PC-3 (cell line): ENCODE measurements around the gene MLXIPL. TPM values are rescaled to one million over a fixed set of nuclear protein-coding genes. Genes with fewer than 3 reads are reported as not detected.

Source experiments
- ATAC-seq: fragments of 200-7000 bp; cut with Tn5 transposase; 2 replicates; pipeline ENCODE4 v1.9.1; 2020; ENCODE audit warnings: mild to moderate bottlenecking, moderate library complexity
- BruUV-seq: library from RNA; stranded (reverse); fragments of 400-500 nt; replicated peaks from 2 replicates; lab custom pipeline; 2021; lab: Mats Ljungman, UMichigan
- CTCF ChIA-PET: fragments of 300-600 bp; sonication (Branson Sonifier 250); formaldehyde crosslinking; loops from one replicate; lab custom pipeline; 2022; ENCODE audit warnings: antibody characterized with exemption; lab: Charles Lee
- POLR2A ChIA-PET: fragments of 300-600 bp; sonication (Branson Sonifier 250); formaldehyde crosslinking; loops from one replicate; lab custom pipeline; 2022; ENCODE audit warnings: antibody characterized with exemption; ENCODE audit not compliant: unreplicated experiment; lab: Charles Lee
- DNase-seq: peaks from one replicate; pipeline ENCODE4 v3.0.0-alpha.2; 2015
- H2AFZ ChIP-seq: fragments of 300-600 bp; sonication (generic); 2 replicates; pipeline ENCODE4 v1.6.0; 2016; ENCODE audit warnings: antibody characterized with exemption, low read length
- H3F3A ChIP-seq: fragments of 300-600 bp; sonication (generic); one replicate; pipeline ENCODE4 v1.6.0; 2017; ENCODE audit warnings: antibody characterized with exemption, low read length, control low read depth, mild to moderate bottlenecking; ENCODE audit not compliant: unreplicated experiment
- H3K27ac ChIP-seq: fragments of 300-600 bp; sonication (generic); 2 replicates; pipeline ENCODE4 v1.5.1; 2016; ENCODE audit warnings: mild to moderate bottlenecking, low read length
- H3K27me3 ChIP-seq: fragments of 300-600 bp; sonication (generic); 2 replicates; pipeline ENCODE4 v1.6.1; 2016; ENCODE audit warnings: low read length, mixed read lengths
- H3K36me3 ChIP-seq: fragments of 300-600 bp; sonication (generic); 2 replicates; pipeline ENCODE4 v1.6.1; 2016; ENCODE audit warnings: low read depth, mixed run types, low read length, mixed read lengths
- H3K4me1 ChIP-seq: fragments of 300-600 bp; sonication (generic); 2 replicates; pipeline ENCODE4 v1.5.1; 2016; ENCODE audit warnings: low read length; ENCODE audit not compliant: insufficient read depth
- H3K4me2 ChIP-seq: fragments of 300-600 bp; sonication (generic); 2 replicates; pipeline ENCODE4 v1.6.0; 2016; ENCODE audit warnings: low read length
- H3K4me3 ChIP-seq: fragments of 300-600 bp; sonication (generic); 2 replicates; pipeline ENCODE4 v1.5.1; 2016; ENCODE audit warnings: mild to moderate bottlenecking, low read length, mixed read lengths
- H3K79me2 ChIP-seq: fragments of 300-600 bp; sonication (generic); 2 replicates; pipeline ENCODE4 v1.6.1; 2017; ENCODE audit warnings: low read length, mixed read lengths
- H3K9ac ChIP-seq: fragments of 300-600 bp; sonication (generic); 2 replicates; pipeline ENCODE4 v1.6.0; 2016; ENCODE audit warnings: mild to moderate bottlenecking, low read length
- H3K9me2 ChIP-seq: fragments of 300-600 bp; sonication (generic); replicated peaks from 2 replicates; pipeline ENCODE4 v1.6.1; 2016; ENCODE audit warnings: mixed run types, low read length, mixed read lengths
- H3K9me3 ChIP-seq: fragments of 300-600 bp; sonication (generic); 2 replicates; pipeline ENCODE4 v1.6.1; 2016; ENCODE audit warnings: low read length, mixed read lengths
- H4K20me1 ChIP-seq: fragments of 300-600 bp; sonication (generic); 2 replicates; pipeline ENCODE4 v1.6.1; 2016; ENCODE audit warnings: low read length, mixed read lengths
- CTCF ChIP-seq: fragments of 300-600 bp; sonication (generic); conservative IDR thresholded peaks from 2 replicates; pipeline ENCODE4 v1.5.1; 2017; ENCODE audit warnings: antibody characterized with exemption, low read depth, mild to moderate bottlenecking, low read length
- EZH2 ChIP-seq: fragments of 300-600 bp; sonication (generic); IDR thresholded peaks from one replicate; pipeline ENCODE4 v1.6.1; 2017; ENCODE audit warnings: antibody characterized with exemption, mild to moderate bottlenecking, low read length; ENCODE audit not compliant: unreplicated experiment
- EZH2phosphoT487 ChIP-seq: fragments of 300-600 bp; sonication (generic); IDR thresholded peaks from 2 replicates; pipeline ENCODE4 v1.6.1; 2018; ENCODE audit warnings: mild to moderate bottlenecking, antibody characterized with exemption, low read length, borderline replicate concordance
- intact Hi-C: fragments of 100-400 bp; cut with micrococcal nuclease; formaldehyde crosslinking; loops from 2 replicates; pipeline ENCODE4 v1.9.0; 2023
- total RNA-seq: library from RNA; depleted of rRNA; stranded (reverse); fragments of >200 nt; gene quantifications from 2 replicates; pipeline ENCODE4 v1.2.3, GENCODE V29; 2014

Gene MLXIPL
- total RNA-seq, 1 experiment from 2014 or later, result 4.7 TPM

- Histone ChIP-seq H4K20me1 (no peaks in the 10 kb centered on the region), H3K9ac (no peak overlapping the region), H3K9me3 (no peaks in the 10 kb centered on the region), H2AFZ (no peak overlapping the region), H3K36me3 (no peaks in the 10 kb centered on the region; the same call in 1 of the 2 replicates), H3K4me3 (no peak overlapping the region), H3K4me1 (no peaks in the 10 kb centered on the region), H3F3A (no peaks in the 10 kb centered on the region), H3K4me2 (no peak overlapping the region), H3K27me3 (no peaks in the 10 kb centered on the region), H3K27ac (no peak overlapping the region), H3K79me2 (no peaks in the 10 kb centered on the region), H3K9me2 (no peaks in the 10 kb centered on the region)
- DNase-seq (no peak), ATAC-seq (no peak)
- BruUV-seq, result no TSS peak
- intact Hi-C loops, result no loop called here
- ChIA-PET CTCF (no interaction called here), POLR2A (no interaction called here)
- TF ChIP-seq EZH2phosphoT487, result no peak
These were observed 47.0 kb upstream of the MLXIPL start for GRCh38 chr7:73671322-73671661.

- Histone ChIP-seq H3K36me3 (no peaks in the 10 kb centered on the region; the same call in 1 of the 2 replicates), H3K4me2 (no peak overlapping the region), H3K27me3 (no peaks in the 10 kb centered on the region), H3K27ac (no peak overlapping the region), H3K9me3 (no peaks in the 10 kb centered on the region), H4K20me1 (no peaks in the 10 kb centered on the region), H3K9ac (no peak overlapping the region), H3K9me2 (no peaks in the 10 kb centered on the region), H3K79me2 (no peaks in the 10 kb centered on the region), H3K4me1 (peaks cover 4% of the 10 kb centered on the region; the same call in 1 of the 2 replicates), H3K4me3 (no peak overlapping the region), H3F3A (no peaks in the 10 kb centered on the region), H2AFZ (no peak overlapping the region)
- POLR2A ChIA-PET, result interaction anchor here (0.5 kb wide), 1 partner anchor 168 kb away, joined by 5 read pairs; no protein-coding TSS in a partner anchor
- ATAC-seq (no peak), DNase-seq (no peak)
- CTCF ChIA-PET, result no interaction called here
- intact Hi-C loops, result loop anchor here (5.0 kb wide), 1 partner anchor 47 kb away; the partner anchor contains the start of gene STX1A
- no TSS peak for BruUV-seq
- no peak for TF ChIP-seq EZH2
These were observed 45.6 kb upstream of the MLXIPL start for GRCh38 chr7:73669858-73670385.

- DNase-seq, result no peak
- POLR2A ChIA-PET, result interaction anchor here (0.5 kb wide), 1 partner anchor 168 kb away, joined by 5 read pairs; no protein-coding TSS in a partner anchor
- Histone ChIP-seq H3K27ac (no peak overlapping the region), H3K4me3 (peak overlapping the region; percentile 77; the same call in 1 of the 2 replicates), H3K79me2 (no peaks in the 10 kb centered on the region), H3F3A (no peaks in the 10 kb centered on the region), H3K27me3 (no peaks in the 10 kb centered on the region), H3K36me3 (no peaks in the 10 kb centered on the region; the same call in 1 of the 2 replicates), H3K9ac (no peak overlapping the region), H4K20me1 (no peaks in the 10 kb centered on the region), H3K4me1 (peaks cover 4% of the 10 kb centered on the region; the same call in 1 of the 2 replicates), H2AFZ (no peak overlapping the region), H3K9me2 (no peaks in the 10 kb centered on the region), H3K9me3 (no peaks in the 10 kb centered on the region), H3K4me2 (peak overlapping the region; percentile 81)
- ATAC-seq, result no peak
- CTCF ChIA-PET, result no interaction called here
- intact Hi-C loops, result loop anchor here (5.0 kb wide), 1 partner anchor 48 kb away; the partner anchor contains the start of gene STX1A
- no TSS peak for BruUV-seq
- TF ChIP-seq CTCF (no peak), EZH2phosphoT487 (no peak), EZH2 (no peak)
These were observed 45.0 kb upstream of the MLXIPL start for GRCh38 chr7:73669288-73669701.
